ENCODE measurements around the gene DNMT3A.

The DNMT3A gene

DNA sequence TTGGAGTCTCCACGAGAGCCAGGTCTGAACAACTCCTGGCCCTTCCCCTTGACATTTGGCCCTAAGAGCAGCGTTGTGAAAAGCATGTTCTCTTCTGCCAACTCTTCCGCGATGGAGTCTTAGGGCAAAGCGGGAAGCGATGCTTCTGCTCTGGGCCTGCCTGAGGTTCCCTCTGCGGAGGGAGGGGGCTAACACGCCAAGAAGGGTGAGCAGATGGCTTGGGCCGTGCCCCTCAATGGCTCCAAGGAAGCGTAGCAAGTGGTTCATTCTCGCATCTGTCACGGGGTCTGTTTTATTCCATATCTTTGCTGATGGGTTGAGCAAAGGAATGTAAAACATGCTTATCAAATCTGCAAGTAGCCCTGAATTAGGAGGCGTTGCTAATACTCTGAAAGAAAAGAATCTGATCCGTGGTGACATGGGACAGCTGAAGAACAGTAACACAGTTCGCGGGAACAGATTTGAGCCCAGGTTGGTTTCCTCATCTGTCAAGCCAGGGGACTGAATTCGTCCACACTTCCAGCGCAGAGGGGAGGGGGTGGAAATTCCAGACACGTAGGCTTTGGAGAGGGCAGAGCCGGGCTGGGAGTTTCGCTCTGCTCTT, 38.0 kb downstream of the DNMT3A start:
- no peak for DNase-seq

- no peak for DNase-seq
These were observed 38.9 kb downstream of the DNMT3A start for GRCh38 chr2:25302758-25303375.

- peak; percentile 69 for DNase-seq
These were observed 40.0 kb downstream of the DNMT3A start for GRCh38 chr2:25301453-25302352.

GRCh38 chr2:25300001-25300400, 41.7 kb downstream of the DNMT3A start:
- no peak for DNase-seq

- no peak for DNase-seq
These were observed 42.8 kb downstream of the DNMT3A start for GRCh38 chr2:25298776-25299431.

DNA sequence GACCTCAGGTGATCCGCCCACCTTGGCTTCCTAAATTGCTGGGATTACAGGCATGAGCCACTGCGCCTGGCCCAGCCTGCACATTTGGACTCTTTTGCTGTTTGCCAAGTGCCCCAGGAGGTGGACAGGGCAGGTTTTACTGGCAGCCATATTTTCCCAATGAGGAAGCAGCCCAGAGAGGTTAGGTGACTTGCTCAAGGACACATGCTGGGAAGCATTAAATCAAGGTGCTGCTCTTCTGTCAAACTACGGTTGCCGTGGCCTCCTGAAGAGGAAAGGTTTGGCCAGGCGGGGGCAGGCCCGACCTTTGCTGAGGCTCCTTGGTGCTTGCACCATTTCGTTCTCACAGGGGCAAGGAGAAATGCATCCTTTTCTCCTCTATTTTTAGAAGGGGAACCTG, 44.0 kb downstream of the DNMT3A start:
- no peak for DNase-seq

- DNase-seq: no peak
These were observed 46.1 kb downstream of the DNMT3A start for GRCh38 chr2:25295621-25296020.

- peak; percentile 53 to 64 for DNase-seq
These were observed 46.9 kb downstream of the DNMT3A start for GRCh38 chr2:25294573-25295462.

- peak in 1 of 2 donors; percentile 28 for DNase-seq
These were observed 47.7 kb downstream of the DNMT3A start for GRCh38 chr2:25293958-25294562.

- DNase-seq: no peak
These were observed 48.6 kb downstream of the DNMT3A start for GRCh38 chr2:25293145-25293544.

- no peak for DNase-seq
These were observed 49.3 kb downstream of the DNMT3A start for GRCh38 chr2:25292408-25292807.

DNA sequence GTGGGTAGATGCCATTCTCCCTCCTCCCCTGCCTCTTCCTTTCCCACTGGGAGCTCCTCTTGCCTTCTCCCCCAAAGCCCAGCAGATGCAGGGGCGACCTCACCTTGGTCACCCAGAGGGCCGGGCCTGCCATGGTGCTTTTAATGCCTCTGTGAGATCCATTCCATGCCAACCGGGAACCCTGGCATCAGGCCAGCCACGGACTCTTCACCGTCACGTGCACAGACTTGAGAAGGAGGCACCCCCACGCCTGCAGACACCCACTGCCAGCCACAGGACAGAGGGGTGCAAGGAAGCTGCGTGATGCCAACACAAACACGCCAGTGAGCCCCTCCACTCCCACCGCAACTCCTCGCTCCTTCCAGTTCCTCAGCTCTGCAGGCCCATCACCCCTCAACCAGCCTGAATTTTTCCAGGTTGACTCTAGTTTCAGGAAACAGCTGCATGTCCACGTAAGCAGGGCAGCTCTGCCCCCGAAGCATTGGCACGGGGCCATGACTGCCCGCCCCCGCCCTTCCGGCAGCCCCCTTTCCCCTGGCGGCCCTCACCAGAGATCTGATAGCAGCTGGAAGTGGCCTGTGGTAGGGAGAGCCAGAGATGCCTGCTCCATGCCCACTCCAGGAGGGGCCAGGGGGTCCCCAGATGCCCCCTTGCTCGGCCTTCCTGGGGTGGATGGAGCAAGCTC, 50.8 kb downstream of the DNMT3A start:
- no peak for DNase-seq

GRCh38 chr2:25286723-25287483, 54.8 kb downstream of the DNMT3A start:
- no peak for DNase-seq

DNA sequence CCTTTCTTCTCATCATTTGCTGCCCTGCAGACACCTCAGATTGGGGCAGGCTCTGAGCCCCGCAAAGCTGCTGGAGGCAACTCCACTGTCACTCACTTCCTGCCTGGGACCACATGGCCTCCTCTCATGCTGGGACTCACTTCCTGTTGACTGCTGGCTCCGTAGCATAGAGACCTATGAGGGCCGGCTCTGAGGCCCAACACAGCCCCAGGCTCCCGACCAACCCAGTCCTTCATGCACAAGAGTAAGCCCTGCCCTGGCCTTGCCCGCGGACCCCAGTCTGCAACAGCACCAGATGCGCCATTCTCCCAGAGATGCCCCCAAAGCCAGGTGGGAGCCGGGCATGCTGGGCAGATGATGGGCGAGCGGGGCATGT, 55.7 kb downstream of the DNMT3A start:
- DNase-seq: peak; percentile 55 to 61

GRCh38 chr2:25285265-25286024, 56.3 kb downstream of the DNMT3A start:
- no peak for DNase-seq

GRCh38 chr2:25284756-25285155, 57.0 kb downstream of the DNMT3A start:
- DNase-seq: no peak

GRCh38 chr2:25283921-25284320, 57.8 kb downstream of the DNMT3A start:
- DNase-seq: no peak

DNA sequence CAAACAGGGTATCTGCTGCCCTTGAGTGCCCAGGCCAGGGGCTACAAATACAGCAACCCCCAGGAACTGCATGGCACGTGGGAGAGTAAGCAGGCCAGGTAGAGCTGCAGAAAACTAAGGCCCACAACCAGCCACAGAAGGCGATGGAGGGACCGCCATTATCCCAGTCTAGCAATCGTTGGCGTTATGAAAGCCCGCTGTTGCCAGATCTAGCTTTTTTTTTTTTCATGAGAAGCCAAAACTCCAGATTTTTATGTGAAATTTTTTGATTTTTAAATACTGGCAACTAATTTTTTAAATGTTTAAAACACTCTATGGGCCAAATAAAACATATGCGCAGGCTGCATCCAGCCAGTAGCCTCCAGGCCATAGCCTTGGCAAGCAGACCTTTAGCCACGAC, 59.8 kb downstream of the DNMT3A start:
- DNase-seq: no peak

DNA sequence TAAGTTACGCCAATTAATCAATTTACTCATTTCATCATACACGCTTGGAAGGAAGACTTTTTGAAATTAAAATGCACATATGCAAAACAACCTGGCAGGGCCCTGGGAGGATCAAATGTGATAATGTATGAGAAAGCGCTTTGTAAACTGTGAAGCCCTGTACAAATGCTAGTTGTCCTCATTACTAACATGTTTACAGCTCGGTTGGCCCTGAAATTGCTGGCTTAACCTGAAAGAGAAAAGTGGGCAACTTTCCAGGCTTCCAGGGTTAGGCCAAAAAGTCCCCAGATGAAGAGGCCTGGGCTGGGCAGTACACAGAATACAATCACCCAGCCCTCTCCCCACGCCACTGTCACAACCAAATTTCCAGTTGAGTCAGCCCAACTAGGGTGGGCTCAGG, 60.2 kb downstream of the DNMT3A start:
- no peak for DNase-seq
